NCI-H774 (cell line): Measurements from ENCODE around the gene KRTAP5-8.
"Not testable (repeated sequence)": the region's sequence is repeated elsewhere in the genome, so short reads cannot be mapped to it uniquely, and the experiment has no call there.

Source experiments
- DNase-seq: peaks from one replicate; lab custom pipeline; 2025; lab: John Stamatoyannopoulos, UW

The KRTAP5-8 gene

GRCh38 chr11:71507102-71507501 is 30.7 kb upstream of the KRTAP5-8 start:
- no peak for DNase-seq

GRCh38 chr11:71518506-71519471 is 19.0 kb upstream of the KRTAP5-8 start:
- no peak for DNase-seq

GRCh38 chr11:71519546-71519945 is 18.3 kb upstream of the KRTAP5-8 start:
- DNase-seq: no peak

GRCh38 chr11:71525188-71525937 is 12.5 kb upstream of the KRTAP5-8 start:
- DNase-seq: no peak

- no peak for DNase-seq
Measured at GRCh38 chr11:71525938-71526495, 11.8 kb upstream of the KRTAP5-8 start.

- DNase-seq: not testable (repeated sequence)
Measured at GRCh38 chr11:71526796-71527575, 10.8 kb upstream of the KRTAP5-8 start, which contains the start of gene KRTAP5-7. Gene KRTAP5-7 (plus strand): TSS chr11:71527267. CDS start chr11:71527301, 34 bp downstream.

- no peak for DNase-seq
Measured at GRCh38 chr11:71527576-71528210, 10.1 kb upstream of the KRTAP5-8 start.

GRCh38 chr11:71530602-71531001 is 7.2 kb upstream of the KRTAP5-8 start:
- DNase-seq: no peak

- no peak for DNase-seq
Measured at GRCh38 chr11:71532036-71532610, 5.7 kb upstream of the KRTAP5-8 start.

GRCh38 chr11:71534711-71535608 is 2.9 kb upstream of the KRTAP5-8 start:
- DNase-seq: not testable (repeated sequence)

- no peak for DNase-seq
Measured at GRCh38 chr11:71535825-71536224, 2.0 kb upstream of the KRTAP5-8 start.

- DNase-seq: no peak
Measured at GRCh38 chr11:71537537-71537936, 288 bp upstream of the KRTAP5-8 start.

- DNase-seq: no peak
Measured at GRCh38 chr11:71538666-71538990, 803 bp downstream of the KRTAP5-8 start.

GRCh38 chr11:71539017-71539416 is 1.2 kb downstream of the KRTAP5-8 start:
- DNase-seq: no peak

GRCh38 chr11:71539971-71540370 is 2.1 kb downstream of the KRTAP5-8 start:
- DNase-seq: not testable (repeated sequence)

- DNase-seq: not testable (repeated sequence)
Measured at GRCh38 chr11:71540521-71541304, 2.9 kb downstream of the KRTAP5-8 start.

GRCh38 chr11:71542382-71542781 is 4.6 kb downstream of the KRTAP5-8 start:
- no peak for DNase-seq

GRCh38 chr11:71542879-71543777 is 5.3 kb downstream of the KRTAP5-8 start:
- no peak for DNase-seq
